Pons (tissue), 1 donor: ENCODE measurements around the gene OLFML2A.
"Not testable (repeated sequence)": the region's sequence is repeated elsewhere in the genome, so short reads cannot be mapped to it uniquely, and the experiment has no call there.

Experiments
- DNase-seq: peaks from one replicate; pipeline ENCODE4 v3.0.0-alpha.2; 2016; ENCODE audit warnings: low spot score

Gene OLFML2A

DNA sequence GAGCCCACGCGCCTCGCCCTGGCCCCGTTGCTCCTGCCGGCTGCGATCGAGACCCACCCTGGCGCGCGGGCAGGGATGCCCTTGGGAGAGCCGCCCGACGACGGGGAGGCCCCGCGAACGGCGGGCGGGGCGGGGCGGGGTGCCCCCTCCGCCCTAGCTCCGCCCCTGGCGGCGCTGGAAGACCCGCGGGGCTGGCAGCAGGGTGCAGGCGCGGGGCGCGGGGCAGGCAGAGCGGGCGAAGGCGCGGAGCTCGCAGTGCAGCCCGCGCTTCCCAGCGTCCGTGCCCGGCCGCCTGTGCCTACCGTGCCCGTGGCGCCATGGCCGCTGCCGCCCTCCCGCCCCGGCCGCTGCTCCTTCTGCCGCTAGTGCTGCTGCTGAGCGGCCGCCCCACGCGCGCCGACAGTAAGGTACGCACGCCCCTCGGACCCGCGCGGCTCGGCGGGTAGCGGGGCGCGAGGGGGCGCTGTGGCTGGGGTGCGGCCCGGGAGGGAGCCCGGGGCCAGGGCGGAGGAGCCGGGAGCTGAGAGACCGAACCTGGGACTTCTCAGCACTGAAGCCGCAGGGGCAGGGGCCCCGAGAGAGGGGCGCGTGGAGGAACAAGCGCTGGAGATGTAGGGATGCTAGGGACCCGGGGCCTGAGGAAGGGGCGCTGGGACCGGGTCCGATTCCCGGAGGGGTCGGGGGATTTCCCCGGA is at the start of gene OLFML2A:
Gene OLFML2A (plus strand): TSS at position 180 of the 695 bp plus-strand sequence. CDS start 138 bp downstream, at position 318.
- no peak for DNase-seq

DNA sequence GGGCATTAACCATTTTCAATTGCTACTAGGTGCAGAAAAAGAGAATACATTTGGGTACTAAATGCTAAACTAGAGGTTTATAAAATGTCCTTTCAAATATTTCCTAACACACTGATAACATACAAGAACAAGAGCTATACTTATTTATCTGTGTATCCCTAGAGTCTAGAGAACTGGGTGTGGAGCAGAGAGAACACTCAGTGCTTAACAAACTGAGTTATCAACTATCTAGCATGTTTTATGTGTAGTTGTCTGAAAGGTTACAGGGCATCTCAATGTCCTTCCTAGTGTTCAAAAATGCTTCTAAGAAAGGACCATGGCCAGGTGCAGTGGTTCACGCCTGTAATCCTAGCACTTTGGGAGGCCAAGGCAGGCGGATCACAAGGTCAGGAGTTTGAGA is 46.2 kb upstream of the OLFML2A start:
- no peak for DNase-seq

DNA sequence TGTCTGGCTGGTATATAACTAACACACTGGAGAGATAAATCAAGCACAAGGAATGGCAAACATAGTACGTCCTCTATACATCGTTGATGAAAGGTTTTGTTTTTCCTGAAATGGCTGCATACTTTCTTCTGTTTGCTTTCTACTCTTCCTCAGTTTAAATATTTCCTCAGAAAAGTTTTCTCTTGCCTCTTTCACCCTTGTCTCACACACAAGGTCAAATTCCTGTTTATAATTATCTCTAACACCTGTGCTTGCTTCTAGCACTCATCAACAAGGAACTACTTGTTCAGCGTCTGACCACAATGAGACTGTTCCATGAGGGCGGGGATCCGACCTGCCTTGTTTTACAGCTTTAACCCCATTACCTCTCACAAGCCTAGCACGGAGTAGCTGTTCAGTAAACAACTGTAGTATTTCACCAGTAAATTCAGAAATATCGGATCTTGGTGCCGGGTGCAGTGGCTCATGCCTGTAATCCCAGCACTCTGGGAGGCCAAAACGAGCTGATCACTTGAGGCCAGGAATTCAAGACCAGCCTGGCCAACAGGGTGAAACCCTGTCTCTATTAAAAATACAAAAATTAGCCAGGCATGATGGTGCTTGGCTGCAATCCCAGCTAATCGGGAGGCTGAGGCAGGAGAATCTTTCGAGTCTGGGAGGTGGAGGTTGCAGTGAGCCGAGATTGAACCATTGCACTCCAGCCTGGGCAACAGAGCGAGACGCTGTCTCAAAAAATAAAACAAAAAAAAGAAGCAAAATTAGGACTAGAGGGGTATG is 42.8 kb upstream of the OLFML2A start:
- no peak for DNase-seq

DNA sequence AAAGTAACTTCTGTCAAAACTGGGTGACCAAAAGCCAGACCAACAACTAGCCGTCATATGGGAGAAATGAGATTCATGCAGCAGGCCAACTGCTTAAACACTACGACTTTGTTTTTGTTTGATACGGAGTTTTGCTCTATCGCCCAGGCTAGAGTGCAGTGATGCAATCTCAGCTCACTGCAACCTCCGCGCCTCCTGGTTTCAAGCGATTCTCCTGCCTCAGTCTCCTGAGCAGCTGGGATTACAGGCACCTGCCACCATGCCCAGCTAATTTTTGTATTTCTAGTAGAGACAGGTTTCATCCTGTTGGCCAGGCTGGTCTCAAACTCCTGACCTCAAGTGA is 42.2 kb upstream of the OLFML2A start:
- not testable (repeated sequence) for DNase-seq

DNA sequence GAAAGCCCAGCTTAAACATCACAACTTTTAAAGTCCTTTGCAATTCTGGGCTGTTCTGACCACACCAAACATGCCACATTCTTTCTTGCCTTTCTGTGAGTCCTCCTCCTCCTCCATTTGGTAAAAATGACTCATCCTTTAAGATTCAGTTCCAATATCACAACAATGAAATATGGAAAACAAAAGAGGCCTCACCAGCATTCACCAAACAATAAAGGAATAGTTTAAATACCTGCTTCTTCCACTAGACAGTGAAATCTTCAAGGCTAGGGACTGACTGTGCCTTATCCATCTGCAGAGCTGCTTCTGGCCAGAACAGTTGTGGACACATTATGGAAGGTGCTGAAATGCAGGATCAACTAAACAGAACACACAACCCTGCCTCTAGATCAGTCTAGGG is 41.8 kb upstream of the OLFML2A start:
- DNase-seq, result no peak

DNA sequence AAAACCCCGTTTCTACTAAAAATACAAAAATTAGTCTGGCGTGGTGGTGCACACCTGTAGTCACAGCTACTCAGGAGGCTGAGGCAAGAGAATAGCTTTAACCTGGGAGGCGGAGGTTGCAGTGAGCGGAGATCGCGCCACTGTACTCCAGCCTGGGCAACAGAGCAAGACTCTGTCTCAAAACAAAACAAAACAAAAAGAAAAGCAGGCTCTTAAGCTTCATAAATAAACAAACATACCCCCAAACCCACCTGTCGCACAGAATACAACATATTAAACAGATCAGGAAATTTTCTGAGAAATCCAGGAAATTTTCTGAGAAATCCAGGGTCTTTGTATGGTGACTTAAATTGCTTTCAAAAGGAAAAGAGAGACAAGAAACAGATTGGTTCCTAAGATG is 38.9 kb upstream of the OLFML2A start:
- not testable (repeated sequence) for DNase-seq

DNA sequence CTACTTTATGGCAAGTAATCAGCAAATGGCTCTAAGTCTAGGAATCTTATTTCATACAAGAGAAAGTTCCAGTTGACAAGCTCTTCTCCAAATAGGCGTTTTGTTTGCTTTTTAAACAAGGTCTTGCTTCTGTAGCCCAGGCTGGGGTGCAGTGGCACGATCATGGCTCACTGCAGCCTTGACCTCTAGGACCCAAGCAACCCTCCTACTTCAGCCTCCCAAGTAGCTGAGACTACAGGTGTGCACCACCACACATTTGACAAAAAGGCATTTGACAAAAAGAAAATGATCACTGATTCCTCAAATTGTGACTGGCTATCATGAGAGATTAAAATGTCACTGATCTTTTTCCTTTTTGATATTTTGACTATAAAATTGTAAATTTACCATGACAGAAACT is 37.6 kb upstream of the OLFML2A start:
- no peak for DNase-seq

DNA sequence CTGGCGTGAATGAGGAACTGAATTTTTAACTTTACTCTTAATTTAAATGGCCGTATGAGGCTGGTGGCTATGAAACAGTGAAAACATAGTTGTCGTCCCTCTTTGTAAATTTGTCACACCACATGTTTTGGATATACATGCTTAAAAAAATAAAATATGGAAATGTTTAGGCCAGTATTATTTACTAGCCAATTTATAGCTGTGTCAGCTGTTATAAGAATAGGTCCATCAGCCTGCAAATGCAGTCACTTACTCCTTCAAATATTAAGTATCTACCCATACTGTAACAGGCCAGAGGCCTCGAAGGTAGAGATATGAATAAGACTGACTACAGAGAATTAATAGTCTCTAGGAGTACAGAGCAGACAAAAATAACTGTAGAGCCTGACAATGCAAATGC is 35.8 kb upstream of the OLFML2A start:
- DNase-seq, result no peak

DNA sequence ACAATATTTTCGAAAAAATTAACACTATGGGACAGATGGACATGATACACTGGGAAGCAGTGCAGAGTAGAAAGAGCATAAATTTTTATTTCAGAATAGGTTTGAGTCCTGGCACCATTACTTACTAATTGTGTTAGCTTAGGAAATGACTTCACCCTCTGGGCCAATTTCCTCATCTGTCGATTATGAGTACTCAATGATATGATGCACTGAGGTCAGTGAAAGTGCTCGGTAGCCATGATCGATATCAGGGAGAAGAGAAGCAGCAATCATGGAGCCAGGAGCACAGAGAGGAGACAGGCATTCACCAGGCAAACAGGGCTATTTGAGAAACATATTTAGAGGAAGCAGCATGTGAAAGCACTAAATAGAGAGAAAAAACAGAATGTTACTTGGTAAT is 35.3 kb upstream of the OLFML2A start:
- DNase-seq, result no peak

DNA sequence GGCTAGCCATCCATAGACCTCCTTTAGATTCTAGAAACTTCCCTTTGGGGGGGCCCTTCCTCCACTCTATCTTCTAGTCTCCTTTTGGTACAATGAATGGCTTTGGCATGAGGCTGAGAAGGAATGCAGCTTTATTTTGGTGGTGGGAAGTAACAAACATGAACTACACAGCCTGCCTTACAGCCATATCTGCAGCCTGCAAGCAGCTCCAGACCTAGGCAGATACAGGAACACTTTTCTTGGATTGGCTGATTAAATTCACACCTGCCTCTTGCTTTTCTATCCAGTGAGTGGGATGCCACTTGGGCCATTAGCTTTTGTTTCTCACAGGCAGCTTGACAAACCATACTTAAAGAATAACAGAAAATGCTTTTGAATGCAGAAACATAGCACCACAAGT is 34.0 kb upstream of the OLFML2A start:
- no peak for DNase-seq

DNA sequence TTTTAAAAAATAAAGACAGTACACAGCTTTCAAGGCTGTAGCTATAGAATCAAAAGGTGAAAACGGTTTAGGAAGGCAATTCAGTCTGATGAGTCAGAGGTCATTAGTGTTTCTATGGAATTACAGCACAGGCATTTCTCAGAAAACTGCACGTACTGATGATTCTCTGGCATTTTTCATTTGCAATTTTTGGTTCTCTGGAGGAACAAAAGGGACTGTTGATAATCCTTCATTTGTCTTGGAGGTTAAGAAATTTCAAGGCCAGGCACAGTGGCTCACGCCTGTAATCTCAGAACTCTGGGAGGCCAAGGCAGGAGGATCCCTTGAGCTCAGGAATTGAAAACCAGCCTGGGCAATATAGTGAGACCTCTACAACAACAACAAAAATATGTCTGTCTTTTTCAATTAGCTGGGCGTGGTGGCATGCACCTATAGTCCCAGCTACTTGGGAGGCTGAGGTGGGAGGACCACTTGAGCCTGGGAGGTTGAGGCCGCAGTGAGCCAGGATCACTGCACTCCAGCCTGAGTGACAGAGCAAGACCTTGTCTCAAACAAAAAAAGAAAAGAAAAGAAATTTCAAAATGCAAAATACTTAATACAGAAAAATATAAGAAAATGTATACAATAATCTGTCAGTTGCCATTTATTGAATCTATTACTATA is 33.1 kb upstream of the OLFML2A start:
- DNase-seq, result no peak

DNA sequence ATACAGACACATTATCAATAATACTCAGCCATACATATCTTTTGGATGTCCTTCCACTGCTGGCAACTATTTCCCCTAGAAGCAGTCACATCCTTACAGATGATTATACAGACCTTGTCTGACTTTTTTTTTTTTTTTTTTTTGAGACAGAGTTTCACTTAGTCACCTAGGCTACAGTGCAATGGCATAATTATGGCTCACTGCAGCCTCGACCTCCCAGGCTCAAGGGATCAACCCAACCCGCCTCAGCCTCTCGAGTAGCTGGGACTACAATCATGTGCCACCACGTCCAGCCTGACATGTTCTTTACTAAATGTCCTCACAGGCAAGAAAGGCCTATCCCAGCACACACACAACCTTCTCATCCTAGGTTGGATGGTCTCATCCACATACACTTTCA is 29.9 kb upstream of the OLFML2A start:
- no peak for DNase-seq

DNA sequence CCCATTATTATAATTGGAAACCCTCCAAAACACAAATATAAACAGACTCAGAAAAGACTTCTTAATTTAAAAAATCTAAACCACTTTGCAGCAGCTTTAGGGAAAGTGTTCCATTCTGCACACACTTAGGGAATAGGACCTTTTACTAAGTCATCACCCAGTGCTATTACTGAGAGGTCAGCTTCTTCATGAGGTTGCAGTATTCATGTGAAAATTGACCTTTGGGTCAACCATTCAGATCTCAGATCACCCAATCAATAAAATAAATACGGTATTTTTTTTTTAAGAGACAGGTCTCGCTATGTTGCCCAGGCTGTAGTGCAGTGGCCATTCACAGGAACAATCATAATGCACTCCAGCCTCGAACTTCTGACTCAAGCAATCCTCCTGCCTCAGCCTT is 27.6 kb upstream of the OLFML2A start:
- DNase-seq, result no peak

DNA sequence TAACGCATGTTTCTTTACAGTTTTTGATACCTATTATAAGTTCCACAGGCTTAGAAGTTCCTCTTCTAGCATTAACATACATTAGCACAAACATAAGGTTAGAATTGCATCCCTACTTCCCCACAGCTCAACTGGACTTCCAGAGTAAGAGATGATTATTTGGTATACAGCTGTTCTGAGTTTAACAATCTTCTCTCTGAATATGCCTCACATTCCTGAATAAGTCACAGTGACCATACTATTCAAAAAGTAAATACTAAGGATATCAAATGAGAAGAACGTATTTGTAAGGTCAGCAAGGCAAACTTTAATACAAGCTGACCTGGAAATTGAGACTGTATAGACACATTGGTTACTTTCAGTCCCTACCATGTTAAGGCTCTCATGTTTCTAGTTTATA is 27.2 kb upstream of the OLFML2A start:
- DNase-seq, result no peak

DNA sequence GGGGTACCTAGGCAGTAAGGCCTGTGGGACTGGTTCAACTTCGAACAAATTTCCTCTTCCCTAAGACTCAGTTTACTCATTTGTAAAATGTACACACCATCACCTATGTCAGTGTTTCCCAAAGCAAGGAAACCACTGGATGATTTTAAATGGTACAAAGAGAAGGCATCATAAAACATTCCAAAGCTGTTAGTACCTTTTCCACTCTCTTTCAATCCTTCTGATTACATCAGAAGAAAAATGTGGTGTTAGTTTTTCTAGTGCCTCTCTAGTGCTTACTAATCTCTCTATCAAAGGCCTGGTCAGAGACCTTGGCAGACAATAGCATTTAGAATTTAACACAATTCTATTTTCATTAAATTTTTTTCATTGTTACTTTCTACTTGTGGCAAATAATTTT is 24.0 kb upstream of the OLFML2A start:
- DNase-seq, result no peak

DNA sequence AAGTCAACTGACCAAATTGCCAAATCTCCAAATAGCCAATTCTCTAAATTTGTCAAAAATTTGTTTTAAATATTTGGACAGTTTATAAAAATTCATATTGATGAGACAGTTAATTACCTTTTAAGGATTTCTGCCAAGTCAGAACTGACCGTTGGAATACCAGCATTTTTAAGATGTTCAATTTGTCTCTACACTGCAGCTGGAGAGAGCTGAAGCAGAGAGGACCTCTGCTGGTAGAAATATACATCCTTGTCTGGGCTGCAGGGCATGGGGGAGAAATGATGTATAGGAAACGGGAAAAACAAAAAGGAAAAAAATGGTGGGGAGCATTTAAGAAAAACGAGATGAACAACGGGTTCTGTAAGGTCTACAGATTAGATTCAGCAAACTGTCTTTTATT is 22.6 kb upstream of the OLFML2A start:
- no peak for DNase-seq

DNA sequence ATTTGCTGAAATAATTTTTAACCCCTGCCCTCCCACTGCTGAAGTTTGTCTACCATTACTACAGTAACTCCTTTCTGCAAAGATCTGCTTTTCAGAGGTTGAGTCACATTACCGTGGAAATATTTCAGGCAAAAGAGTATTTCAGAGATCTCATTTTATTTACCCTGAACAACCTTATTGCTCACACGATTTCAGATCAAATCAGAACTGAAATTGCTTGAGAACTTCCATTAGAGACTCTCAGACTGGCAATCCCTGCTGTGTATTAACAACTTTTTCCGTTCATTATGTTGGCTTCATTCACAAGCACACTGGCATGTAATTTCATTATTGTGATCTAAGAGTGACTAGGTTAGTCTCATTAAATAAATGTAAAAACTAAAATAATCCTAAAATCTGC is 21.9 kb upstream of the OLFML2A start:
- no peak for DNase-seq

DNA sequence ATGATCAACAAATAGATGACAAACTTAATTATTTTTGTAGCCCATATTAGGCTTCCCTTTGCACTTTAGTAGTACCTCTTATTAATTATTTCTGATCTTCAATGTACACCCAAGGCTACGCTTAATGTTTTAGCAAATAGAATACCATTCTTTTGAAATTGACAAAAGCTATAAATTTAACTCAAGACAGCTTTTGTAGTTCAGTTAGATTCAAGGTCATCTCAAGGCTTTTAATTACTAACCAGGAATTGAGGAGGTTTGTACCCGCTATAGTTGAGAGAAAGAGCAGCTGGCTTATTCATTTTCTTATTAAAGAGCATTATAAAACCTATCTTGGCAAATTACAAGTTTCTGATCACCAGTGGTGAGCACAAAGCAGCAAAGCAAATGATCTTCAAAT is 20.9 kb upstream of the OLFML2A start:
- DNase-seq, result no peak

DNA sequence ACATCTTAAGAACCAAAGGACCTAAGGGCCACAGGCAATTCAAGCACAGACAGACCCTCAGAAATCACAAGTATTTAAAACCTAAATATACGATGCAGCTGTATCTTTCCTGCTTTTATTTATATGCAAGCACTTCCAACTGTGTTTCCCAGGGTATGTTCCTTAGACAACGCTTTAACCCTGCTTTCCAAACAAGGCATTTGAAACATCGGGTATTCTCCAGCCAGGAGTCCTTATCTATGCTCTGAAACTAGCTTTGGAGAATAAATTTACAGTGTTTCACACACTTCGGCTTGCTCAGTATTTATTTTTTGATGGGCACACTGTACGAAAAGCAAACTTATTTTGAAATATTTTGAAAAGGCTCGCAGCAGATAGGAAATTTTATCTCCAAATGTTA is 19.3 kb upstream of the OLFML2A start:
- no peak for DNase-seq

DNA sequence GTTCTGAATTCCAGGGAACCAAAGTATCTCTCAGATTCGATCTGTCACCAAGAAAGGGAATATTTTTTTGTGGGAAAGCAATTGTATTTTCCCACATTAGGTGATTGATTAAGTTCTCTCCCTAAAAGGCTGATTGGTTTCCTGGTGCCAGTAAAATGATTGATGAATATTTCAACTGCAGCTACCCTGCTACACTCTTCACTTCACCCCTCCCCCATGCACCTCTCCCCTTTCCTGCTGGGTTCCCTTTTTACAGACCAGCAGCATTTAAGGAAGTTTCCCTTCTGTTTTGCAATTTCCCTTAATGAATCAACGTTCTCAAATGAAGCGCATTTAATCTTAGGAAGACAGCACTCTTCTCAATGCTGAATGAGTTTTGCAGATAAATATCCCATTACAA is 18.9 kb upstream of the OLFML2A start:
- peak; percentile 51 for DNase-seq

DNA sequence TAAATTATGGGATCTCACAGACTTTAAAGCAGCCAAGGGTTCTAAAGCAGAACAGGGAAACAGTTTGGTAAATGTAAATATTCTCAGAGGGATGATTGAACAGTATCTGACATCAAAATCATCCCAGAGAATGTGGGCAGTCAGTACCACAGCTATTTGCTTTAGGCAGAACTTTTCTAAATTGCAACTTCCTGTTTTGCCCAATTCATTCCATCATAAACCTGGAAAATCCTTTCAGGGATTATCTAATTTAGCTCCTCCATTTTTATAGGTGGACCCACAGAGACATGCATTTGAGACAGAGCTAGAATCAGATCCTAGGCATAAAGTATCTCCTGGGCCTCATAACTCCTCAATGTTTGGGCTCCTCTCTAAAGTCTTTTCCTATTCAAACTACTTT is 18.2 kb upstream of the OLFML2A start:
- DNase-seq, result no peak

DNA sequence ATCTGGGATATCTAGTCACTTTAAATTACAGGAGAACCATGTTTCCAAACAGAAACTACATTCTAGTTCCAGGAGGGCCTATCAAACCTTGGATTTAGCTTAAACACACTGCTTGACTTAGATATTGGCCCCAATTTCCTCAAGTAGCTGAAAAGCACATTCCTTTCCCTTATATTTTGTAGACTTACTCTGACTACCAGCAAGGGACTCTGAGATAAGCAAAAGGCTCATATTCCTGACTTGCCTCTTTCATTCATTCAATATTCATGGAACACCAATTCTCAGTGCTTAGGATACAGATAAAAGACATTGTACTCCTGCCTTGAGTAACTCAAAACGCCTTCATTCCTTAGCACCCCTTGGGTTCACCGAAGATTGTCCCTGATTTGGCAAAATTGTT is 17.6 kb upstream of the OLFML2A start:
- DNase-seq, result no peak

DNA sequence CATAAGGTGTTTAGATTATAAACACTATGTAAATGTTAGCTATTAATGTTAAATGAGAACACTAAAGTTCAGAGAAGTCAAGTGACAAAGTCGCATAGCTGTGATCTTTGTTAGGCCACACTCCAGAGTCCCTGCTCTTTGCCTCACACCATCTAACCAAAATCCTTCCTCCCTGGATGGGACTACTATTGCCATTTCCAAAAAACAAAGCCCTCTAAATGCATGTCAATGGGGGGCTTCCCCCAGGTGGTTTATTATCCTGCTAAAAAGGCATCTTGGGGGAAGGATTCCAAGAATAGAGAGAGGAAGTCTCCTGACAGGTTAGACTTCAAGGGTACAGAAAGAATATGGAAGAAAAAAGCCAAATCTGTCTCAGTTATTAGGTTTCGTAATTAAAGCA is 16.2 kb upstream of the OLFML2A start:
- DNase-seq, result no peak
